GM21390 (cell line): Measurements from ENCODE around the gene INHBE.
"Not testable (repeated sequence)": the region's sequence is repeated elsewhere in the genome, so short reads cannot be mapped to it uniquely, and the experiment has no call there.

ENCODE experiments used
- ATAC-seq: cut with Tn5 transposase; IDR thresholded peaks from one replicate; pipeline ENCODE4 v1.9.1; 2021; ENCODE audit not compliant: unreplicated experiment

The INHBE gene, protein sequence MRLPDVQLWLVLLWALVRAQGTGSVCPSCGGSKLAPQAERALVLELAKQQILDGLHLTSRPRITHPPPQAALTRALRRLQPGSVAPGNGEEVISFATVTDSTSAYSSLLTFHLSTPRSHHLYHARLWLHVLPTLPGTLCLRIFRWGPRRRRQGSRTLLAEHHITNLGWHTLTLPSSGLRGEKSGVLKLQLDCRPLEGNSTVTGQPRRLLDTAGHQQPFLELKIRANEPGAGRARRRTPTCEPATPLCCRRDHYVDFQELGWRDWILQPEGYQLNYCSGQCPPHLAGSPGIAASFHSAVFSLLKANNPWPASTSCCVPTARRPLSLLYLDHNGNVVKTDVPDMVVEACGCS

DNA sequence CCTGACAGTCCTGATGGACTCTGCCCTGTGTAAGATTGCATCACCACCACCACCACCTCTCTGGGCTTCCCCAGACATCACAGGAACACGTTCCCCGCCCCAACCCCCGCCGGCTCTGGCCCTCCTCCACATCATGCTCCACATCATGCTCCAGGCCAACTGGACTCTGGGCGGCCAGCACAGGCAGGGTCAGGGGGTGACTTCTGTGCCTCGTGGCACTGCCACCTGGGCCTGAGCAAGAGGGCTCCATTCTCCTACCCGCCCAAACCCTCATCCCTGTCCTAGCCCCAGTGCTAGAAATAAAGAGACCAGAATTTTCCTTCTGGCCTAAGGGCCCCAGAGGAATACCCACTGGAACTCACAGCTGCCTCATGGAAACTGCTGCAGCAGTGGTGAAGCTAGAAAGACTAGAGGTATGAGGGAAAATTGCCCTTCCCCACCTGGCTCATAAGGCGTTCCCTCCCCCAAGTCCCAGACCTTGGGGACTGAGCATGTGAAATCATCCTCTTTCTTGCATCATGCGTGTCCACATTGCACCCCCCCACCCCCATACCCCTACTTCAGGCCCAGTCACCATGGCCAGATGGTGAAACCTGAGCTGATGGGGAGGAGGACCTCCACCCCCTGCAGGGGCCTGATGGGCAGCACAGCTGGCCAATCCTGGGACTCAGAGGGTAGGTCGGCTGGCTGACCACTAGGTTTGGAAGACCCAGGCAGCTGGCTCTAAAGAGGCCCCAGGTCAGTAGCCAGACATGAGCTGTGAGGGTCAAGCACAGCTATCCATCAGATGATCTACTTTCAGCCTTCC is at the start of gene INHBE:
INHBE (plus strand) TSS at position 742 of the 808 bp plus-strand sequence. CDS start 230 bp downstream, outside the sequence.
- no peak for ATAC-seq

DNA sequence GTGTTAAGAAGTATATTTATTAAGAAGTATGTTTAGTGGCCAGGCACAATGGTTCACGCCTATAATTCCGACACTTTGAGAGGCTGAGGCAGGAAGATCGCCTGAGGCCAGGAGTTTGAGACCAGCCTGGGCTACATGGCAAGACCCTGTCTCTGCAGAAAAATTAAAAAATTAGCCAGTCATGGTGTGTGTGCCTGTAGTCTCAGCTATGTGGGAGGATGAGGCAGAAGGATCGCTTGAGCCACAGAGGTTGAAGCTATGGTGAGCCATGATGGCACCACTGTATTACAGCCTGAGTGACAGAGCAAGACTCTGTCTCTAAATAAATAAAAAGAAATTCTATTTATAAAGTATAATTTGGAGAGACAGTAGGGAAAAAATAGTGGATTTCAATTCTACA is 44.6 kb upstream of the INHBE start:
- ATAC-seq = no peak

DNA sequence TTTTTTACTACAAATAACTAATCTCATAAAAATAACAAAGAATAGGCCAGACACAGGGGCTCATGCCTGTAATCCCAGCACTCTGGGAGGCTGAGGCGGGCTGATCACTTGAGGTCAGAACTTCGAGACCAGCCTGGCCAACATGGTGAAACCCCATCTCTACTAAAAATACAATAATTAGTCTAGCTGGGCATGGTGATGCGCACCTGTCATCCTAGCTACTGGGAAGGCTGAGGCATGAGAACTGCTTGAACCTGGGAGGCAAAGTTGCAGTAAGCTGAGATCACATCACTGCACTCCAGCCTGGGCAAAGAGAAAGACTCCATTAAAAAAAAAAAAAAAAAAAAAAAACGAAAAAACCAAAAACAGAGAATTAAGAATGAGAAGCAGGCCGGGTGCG is 40.9 kb upstream of the INHBE start:
- ATAC-seq = not testable (repeated sequence)

DNA sequence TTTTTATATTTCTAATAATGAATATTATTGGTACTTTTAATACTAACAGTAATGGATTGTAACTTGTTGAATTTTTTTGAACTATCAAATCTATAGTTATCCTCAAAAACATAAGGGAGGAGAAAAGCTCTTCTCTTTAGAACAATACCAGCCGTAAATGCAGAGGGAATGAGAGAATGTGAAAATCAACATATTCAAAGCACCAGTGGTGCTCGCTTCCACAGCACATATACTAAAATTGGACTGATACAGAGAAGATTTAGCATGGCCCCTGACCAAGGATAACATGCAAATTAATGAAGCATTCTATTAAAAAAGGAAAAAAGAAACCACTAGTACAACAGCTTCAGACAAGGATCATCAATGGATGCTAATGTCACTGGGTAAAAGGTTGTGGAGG is 40.0 kb upstream of the INHBE start:
- ATAC-seq = no peak

DNA sequence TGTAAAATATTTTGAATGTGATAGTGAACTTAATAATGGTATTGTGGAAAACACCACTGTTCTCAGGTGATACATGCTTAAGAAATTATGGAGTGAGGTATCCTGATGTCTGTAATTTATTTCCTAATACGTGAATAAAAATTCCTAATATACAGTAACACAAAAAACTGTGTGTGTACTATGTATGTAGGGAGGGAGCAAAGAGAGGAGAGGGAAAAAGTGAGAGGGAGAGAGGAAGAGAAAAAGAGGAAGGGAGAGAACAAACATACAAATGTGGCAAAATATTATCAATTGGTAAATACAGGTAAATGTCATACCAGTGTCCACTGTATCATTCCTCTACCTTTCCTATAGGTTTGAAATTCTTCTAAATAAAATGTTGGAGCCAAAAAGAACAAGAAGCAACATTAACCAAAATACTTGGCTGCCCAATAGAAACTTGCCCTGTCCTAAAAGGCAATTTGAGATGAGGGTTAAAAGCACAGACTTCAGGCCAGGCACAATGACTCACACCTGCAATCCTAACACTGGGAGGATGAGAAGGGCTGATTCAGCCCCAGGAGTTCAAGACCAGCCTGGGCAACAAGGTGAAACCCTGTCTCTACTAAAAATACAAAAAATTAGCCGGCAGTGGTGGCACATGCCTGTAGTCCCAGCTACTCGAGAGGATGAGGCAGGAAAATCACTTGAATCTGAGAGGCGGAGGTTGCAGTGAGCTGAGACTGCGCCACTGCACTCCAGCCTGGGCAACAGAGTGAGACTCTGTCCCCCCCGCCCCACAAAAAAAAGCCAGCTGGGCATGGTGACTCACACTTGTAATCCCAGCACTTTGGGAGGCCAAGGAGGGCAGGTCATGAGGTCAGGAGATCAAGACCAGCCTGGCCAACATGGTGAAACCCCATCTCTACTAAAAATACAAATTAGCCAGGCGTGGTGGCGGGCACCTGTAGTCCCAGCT is 38.8 kb upstream of the INHBE start:
- no peak for ATAC-seq

DNA sequence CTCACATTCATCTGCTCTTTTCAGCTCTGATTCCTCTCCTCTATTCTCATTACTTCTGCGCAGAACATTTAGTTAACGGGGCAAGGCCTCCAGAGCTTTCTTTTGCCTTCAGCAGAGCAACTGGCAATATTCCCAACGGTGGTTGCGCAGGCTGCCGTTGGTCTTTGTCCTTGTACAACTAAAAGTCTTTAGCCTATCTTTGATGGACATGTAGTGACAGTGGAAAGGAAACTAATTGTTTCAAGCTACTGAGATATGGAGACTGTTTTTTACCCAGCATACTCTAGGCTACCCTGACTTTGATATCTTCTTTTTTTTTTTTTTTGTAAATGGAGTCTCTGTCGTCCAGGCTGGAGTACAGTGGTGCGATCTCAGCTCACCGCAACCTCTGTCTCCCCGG is 36.9 kb upstream of the INHBE start:
- no peak for ATAC-seq

DNA sequence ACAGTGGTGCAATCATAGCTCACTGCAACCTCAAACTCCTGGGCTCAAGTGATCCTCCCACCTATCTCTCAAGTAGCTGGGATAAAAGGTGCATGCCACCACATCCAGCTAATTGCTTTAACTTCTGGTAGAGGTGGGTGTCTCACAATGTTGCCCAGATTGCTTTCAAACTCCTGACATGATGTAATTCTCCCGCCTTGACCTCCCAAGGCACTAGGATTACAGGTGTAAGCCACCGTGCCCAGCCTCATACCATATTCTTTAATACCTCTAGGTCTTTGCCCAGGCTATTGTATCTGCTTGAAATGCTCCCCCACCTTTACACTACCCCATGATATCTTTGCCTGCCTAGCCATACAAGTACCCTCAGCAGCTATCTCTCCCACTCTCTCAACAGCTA is 35.6 kb upstream of the INHBE start:
- ATAC-seq = no peak

DNA sequence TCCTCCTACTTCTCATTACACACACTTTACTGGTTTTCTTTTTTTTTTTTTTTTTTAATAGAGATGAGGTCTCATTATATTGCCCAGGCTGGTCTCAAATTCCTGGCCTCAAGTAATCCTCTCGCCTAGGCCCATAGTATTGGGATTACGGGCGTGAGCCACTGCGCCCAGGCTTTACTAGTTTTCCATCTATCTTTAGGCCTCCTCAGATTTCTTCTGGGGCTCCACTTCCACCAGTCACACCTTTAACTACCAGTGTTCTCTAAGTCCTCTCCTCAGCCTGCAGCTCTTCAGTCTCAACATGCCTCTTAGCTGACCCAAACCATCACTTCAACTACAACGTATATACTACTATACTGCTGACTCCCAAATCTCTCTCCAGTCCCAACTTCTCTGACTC is 34.6 kb upstream of the INHBE start:
- no peak for ATAC-seq

DNA sequence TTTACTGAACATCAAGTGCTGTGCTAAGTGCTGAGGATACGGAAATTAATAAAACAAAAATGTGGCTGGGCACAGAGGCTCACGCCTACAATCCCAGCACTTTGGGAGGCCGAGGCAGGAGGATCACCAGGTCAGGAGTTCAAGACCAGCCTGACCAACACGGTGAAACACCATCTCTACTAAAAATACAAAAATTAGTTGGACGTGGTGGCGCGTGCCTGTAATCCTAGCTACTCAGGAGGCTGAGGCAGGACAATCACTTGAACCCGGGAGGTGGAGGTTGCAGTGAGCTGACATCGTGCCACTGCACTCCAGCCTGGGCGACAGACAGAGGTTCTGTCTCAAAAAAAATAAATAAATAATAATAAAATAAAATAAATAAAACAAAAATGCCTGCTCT is 28.2 kb upstream of the INHBE start:
- ATAC-seq = not testable (repeated sequence)

DNA sequence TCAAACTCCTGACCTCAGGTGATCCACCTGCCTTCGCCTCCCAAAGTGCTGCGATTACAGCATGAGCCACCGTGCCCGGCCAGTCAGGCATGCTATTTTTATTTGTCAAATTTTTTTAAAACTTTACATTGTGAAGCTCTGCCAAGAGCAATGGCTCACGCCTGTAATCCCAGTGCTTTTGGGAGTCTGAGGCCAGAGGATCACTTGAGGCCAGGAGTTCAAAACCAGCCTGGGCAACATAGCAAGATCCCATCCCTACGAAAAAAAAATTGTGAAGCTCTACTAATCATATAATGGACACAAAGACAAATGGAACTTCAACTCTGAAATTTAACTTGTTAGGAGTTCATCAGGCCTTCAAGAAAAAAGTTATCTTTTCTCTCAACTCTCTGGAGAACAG is 26.1 kb upstream of the INHBE start:
- no peak for ATAC-seq

DNA sequence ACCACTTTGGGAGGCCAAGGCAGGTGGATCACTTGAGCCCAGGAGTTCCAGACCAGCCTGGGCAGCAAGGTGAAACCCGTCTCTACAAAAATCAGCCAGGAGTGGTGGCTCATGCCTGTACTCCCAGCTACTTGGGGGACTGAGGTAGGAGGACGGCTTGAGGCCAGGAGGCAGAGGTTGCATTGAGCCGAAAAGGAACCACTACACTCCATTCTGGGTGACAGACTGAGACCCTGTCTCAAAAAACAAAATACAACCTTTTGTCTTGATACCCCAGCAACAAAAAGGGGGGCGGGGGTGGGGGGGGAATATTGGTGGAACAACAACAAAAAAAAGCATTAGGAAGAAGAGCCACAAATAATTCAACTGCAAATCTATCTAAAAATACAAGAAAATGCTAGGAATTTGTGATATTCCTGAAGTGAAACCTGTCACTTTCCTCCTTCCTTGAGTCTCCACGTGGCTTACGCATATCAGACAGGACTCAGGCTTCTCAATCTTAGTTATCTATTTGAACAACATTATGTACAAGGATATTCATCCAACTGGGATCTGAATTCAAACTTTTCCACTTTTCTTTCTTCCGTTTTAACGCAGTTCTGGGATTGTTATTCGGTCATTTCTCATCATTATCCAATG is 25.5 kb upstream of the INHBE start:
- no peak for ATAC-seq

DNA sequence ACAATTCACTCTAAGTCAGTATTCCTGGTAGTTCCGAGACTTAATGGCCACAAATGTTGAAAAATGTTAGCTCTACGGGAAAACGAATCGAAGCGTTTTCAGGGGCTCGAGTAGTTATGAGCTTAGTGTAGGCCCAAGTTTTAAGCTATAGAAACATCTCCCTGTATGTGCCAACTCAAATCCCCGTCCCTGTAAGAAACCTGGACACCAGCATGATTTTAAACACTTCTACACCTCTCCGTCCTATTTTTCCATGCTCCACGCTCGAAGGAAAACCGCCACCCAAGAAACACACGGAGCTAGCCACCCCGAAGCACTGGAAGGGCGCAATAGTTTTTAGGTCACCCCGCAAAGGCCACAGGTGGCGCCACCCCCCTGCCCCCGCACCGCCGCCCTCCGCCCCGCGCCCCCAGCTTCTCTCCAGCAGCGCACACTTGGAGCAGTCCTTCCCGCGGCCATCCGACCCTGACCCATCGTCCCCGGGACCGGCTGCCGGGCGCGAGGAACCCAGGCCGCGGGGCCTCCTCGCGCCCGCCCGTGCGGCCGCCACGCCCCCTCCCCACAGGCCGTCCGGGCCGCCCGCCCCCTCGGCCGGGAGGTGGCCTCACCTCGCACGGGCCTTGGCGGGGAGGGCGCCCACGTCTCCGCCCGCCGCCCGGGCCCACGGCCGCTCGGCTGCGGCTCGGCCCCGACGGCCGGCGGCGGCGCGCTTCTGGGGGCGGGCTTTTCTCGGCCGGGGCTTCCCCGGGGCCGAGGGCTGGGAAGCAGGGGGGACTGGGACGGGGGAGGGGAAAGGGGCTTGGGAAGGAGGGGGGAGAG is 24.8 kb upstream of the INHBE start:
- ATAC-seq = peak; percentile 42

DNA sequence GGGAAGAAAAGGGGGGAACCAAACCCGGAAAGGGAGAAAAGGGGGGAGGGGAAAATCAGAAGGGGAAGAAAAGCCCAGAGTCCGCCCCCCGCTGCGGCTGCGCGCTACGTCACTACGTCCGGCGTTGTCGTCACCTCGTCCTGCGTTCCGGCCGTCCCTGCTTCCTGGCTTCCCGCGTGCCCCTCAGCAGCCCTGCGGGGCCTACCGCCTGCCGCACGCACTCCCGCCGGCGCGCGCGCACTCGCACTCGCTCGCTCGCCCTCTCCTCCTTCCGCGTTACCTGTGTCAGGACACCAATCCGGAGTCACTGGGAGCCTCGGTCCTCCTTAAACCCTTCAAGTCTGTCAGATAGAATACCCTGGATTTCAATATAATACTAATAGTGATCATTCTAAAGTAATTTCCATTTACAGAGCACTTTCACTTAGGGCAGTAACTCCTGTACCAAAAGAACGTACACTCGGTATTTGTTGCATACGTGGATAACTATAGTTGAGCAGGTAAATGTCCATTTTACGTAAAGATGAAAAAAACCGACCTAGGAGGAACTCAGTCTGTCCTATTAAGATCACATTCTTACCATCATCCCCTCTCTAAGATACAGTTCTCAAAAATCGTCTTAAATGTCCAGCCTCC is 24.1 kb upstream of the INHBE start, which contains the start of gene R3HDM2:
R3HDM2 (minus strand) TSS at position 113 of the 636 bp plus-strand sequence. CDS start 120,615 bp downstream, outside the sequence.
- peak; percentile 96 for ATAC-seq

DNA sequence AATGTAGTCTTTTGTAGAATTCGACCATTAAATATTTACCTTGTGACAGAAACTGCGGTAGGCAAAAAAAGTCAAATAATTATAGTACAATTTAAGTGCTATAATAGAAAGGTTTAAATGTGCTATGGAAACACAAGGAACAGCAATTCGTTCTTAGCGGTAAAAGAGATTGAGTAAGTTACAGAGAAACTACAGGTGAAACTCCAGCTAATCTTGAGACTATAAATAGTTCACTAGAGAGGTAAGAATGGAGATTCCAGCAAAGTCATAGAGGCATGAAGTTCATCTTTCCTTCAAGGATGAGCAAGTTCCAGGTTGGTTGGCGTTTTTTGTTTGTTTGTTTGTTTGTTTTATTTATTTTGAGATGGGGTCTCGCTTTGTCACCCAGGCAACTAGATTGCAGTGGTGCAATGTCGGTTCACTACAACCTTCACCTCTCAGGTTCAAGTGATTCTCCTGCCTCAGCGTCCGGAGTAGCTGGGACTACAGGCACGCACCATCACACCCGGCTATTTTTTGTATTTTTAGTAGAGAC is 23.4 kb upstream of the INHBE start:
- no peak for ATAC-seq

DNA sequence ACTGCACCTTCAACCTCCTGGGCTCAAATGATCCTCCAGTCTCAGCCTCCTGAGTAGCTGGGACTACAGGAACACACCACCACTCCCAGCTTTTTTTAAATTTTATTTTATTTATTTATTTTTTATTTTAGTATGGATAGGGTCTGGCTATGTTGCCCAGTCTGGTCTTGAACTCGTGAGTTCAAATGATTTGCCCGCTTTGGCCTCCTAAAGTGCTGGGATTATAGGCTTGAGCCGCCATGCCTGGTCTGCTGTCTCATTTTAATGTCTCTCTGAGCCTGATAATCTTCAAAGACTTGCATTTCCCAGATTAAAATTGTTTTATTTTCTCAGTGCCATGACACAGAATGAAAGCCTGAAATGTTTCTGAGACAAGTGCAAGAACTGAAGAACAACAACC is 21.7 kb upstream of the INHBE start:
- ATAC-seq = no peak

DNA sequence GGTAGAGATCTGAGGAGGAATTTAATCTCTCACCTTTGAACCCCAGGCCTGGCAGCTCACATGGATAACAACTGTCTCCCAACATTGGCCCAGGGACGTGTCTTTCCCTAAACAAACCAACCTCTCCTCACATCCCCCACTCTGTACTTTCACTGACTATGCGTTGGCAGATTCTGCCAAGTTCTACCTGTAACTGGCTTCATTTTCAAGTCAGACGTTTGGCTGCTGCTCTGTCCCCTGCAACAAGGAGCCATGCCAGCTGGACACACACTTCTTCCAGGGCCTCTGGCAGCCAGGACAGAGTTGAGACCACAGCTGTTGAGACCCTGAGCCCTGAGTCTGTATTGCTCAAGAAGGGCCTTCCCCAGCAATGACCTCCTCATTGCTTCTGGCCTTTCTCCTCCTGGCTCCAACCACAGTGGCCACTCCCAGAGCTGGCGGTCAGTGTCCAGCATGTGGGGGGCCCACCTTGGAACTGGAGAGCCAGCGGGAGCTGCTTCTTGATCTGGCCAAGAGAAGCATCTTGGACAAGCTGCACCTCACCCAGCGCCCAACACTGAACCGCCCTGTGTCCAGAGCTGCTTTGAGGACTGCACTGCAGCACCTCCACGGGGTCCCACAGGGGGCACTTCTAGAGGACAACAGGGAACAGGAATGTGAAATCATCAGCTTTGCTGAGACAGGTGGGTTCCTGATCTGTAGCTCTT is 20.4 kb upstream of the INHBE start, which contains the start of gene INHBC:
INHBC (plus strand) TSS at position 268 of the 707 bp plus-strand sequence; CDS start at position 371, 103 bp downstream.
- ATAC-seq = no peak

DNA sequence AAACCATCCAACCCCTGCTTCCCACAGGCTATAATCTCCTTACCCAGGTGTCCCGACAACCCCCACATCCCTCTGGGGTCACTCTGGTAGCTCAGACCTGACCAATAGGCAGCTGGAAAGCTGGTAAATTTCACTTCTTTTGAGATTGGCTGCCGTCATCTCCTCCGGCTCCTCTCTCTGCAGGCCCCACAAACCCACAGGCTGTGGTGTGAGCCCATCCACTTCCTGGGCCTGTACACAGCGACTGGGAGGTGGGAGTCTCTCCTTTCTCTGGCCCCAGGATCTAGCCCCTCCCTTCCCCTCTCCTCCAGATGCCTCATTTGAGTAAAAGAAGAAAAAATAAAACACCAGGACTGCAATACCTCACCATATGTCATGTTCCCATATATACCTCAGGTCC is 19.8 kb upstream of the INHBE start:
- ATAC-seq = no peak

DNA sequence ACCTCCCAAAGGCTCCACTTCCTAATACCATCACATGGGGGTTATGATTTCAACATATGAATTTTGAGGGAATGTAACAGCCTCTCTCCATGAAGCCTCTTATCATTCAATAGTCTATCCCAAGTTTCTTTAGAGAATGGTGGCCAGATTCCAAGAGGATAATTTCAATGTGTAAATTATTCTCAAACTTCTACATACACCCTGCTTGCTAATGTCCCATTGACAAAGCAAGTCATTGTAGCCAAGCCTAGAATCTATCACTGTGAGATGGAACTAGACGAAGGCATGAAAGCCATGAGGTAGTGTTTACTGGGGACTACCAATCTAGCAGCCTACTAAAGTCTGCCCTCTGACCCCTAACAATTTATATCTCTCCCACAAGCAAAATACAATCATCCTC is 16.7 kb upstream of the INHBE start:
- no peak for ATAC-seq
